ENCODE measurements around the gene KDM4B. TPM values are rescaled to one million over a fixed set of nuclear protein-coding genes. Genes with fewer than 3 reads are reported as not detected.

The KDM4B gene
- total and polyA plus RNA-seq, 2 of the 8 experiments (the other 6 are each of a cell fraction or from before 2014, with no cell fraction given), result 12.0 to 31.9 TPM

DNA sequence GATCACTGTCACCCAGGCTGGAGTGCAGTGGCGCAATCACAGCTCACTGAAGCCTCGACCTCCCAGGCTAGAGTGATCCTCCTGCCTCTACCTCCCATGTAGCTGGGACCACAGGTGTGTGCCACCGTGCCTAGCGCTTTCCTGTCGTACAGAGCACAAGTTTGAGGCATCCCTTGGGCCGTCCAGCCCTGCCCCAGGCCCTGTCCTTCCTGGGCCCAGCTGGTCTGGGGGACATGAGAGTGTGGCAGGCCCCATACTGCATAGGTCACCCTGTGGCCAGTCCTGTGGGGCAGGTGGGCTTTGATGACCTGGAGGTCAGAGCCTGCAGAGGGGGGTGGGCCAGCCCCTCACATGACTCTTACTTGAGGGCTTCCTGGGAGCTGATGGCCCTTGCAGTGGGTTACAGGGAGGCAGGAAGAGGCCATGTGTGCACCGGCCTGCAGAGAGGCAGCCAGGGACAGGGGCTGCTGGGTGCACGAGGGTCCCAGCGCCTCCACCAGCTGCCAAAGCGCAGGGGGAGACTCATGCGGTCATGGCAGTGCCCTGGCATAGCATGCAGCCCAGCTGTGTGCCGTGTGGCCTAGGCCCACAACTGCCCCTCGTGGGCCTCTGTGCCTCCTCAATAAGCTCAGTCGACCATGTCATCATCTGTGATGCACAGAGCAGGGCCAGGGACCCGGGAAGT is 61.4 kb downstream of the KDM4B start (continued):
- TF ChIP-seq BCL11A (IDR thresholded peaks at IDR 0.05; ENCODE audit: low read depth in 2 of 2, low read length in 2 of 2), result no peak
- no peak for TF ChIP-seq PHF8 (conservative IDR thresholded peaks at IDR 0.05; ENCODE audit: low read depth, low read length)
